Effector CD8-positive, alpha-beta T cell (primary cell): ENCODE data around the gene TMEM131.

Experiments used
- DNase-seq: peaks from one replicate; lab custom pipeline; 2025; lab: John Stamatoyannopoulos, UW

The TMEM131 gene

DNA sequence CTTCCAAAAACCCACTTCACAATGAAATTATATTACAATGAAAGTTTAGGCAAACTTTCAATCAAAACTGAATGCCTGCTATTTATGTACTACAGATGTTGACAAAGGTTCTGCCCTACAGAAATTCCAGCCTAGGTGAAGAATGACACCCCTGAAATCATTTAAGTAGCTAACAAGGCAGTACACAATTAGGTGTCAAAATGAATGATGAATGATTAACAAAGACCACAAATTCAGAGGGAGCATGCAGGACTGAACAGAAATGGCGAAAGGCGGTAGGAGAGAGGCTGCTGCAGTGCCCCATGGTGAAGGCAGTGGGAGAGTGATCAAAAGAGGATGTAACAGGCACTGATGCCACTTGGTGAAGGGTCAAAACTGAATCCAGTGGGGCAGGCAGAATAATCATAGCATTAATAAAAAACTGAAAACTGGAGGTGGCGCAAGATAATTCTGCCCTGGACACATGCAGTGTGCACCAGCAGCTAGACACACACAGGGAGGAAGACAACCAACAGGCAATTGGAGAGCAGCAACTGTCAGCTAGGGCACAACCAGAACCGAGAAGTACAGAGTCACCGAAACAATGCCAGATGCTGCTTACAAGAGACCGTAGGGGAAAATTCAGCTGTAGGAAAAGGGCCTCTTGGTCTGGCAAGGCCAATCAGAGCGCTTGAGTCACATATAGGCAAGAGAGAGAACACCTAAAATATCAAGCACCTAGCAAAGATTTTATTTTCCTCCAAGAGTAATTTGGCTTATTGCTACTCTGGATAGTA is 4.5 kb downstream of the TMEM131 start:
- DNase-seq = no peak

GRCh38 chr2:97988722-97989121 is 7.0 kb downstream of the TMEM131 start:
- no peak for DNase-seq

GRCh38 chr2:97985998-97986397 is 9.8 kb downstream of the TMEM131 start:
- no peak for DNase-seq

GRCh38 chr2:97983698-97984097 is 12.1 kb downstream of the TMEM131 start:
- no peak for DNase-seq

DNA sequence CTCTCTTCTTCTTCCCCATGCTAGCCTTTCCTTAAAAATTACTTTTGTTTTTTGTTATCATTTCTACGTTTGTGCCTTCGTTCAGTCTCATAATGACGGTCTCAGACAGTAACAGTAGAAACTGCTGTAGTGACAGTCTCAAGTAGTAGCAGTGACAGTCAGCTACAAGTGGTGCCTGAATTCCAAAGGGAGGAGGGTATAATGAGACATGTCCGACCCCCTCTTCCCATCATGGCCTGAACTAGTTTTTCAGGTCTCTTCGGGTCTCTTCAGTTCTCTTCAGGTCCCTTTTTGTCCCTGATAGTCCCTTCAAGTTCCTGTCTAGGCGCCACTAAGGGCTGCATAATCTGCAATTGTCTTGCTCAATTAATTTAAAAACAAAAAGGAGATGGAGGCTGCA is 12.6 kb downstream of the TMEM131 start:
- DNase-seq = no peak

- DNase-seq = no peak
Observed at GRCh38 chr2:97982621-97983020, 13.1 kb downstream of the TMEM131 start.

DNA sequence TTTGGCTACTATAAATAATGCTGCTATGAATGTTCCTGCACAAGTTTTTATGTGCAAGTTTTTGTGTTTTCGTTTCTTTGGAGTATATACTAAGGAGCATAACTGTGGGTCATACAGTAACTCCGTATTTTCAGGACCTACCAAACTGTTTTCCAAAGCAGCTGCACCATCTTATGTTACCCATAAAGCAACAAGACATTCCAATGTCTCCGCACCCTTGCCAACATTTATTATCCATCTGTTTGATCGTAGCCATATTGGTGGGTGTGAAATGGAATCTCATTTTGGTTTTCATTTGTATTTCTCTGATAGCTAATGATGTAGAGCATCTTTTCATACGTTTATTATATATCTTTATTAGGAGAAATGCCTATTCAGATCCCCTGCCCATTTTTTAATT is 13.8 kb downstream of the TMEM131 start:
- no peak for DNase-seq

DNA sequence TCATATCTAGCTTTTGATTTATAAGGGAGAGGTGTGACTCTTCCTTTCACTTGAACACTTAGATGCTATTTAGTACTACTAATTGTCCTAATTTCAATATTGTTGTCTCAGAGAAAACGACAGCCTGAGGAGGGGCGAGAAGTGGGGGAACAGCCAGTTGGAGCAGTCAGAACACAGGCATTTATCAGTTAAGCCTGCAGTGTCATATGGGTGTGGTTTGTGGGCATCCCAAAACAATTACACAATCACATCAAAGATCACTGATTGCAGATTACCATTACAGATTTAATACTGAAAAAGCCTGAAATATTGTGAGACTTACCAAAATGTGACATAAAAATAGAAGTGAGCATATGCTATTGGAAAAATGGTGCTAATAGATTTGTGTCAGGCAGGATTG is 15.8 kb downstream of the TMEM131 start:
- DNase-seq = no peak

GRCh38 chr2:97974471-97974870 is 21.3 kb downstream of the TMEM131 start:
- no peak for DNase-seq

- DNase-seq = no peak
Observed at GRCh38 chr2:97970293-97971060, 25.3 kb downstream of the TMEM131 start.

DNA sequence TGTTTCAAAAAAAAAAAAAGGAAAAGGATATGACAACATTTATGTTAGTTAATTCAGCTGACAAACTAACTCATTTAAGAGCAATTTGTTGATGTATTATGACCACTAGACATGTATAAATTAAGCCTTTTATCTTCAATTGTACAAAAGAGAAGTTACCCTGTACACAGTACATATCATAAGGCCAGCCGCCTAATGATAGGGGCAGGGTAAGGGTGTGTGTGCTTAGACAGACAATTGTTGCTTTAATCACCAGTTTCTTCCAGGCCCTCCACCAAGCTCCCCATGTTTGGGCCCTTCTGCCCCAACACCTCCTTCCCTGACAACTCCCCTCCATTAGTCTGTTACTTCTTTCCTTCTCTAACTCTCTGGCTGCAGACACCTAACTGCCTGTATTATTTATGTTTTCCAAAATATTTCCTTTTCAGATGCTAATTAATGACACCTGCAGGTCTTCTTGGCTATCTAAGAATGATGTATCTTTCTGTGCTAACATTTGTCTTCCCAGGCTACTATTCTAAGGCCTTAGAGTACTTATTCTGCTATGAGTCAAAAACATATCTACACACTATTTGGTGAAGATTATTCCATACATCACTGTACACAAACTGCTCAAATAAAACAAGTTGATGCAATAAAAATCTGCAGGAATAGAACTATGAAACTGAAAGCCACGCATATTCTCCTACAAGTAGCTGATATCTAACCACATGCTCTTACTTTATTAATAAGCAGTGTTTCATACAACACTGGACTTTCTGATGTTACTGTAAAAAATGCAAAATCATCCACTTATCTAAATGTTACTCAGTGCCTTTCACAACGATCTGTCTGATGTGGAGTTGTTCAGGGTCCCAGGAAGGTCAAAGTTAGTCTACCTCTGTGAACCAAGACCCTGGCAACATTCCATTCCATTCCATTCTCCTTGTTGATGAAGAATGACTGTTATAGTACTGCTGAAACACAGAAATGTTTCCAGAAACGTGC is 26.4 kb downstream of the TMEM131 start:
- DNase-seq = no peak

DNA sequence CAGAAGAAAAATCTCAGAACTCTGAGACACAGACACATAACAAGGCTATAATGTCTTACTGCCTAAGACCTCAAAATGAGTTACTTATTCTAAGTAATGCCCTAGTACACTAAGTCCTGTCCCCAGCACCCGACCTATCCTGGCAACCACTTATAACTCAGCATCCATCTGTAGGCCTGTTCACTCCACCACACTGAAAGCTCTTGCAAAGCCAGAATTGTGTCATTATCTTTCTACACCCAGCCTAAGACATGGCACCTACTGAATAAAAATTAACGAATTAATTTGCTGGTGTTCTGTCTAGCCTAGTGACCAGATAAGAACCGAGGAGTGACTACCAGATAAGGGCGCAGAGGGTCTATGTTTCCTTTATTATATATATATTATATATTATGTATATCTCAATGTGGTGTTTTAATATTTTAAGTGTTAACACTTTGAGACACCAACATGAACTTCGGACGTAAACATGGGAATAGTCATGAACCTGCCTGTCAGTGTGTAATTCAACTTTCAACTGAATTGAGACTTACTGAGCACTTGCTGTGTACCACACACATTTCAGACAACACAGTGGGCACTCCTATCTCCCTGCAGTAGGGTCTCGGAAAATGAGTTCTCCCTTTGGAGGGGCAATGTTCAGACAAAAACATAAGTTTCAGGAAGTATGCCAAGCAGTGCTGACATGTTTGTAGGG is 27.7 kb downstream of the TMEM131 start:
- DNase-seq = no peak

- no peak for DNase-seq
Observed at GRCh38 chr2:97967216-97967592, 28.5 kb downstream of the TMEM131 start.

DNA sequence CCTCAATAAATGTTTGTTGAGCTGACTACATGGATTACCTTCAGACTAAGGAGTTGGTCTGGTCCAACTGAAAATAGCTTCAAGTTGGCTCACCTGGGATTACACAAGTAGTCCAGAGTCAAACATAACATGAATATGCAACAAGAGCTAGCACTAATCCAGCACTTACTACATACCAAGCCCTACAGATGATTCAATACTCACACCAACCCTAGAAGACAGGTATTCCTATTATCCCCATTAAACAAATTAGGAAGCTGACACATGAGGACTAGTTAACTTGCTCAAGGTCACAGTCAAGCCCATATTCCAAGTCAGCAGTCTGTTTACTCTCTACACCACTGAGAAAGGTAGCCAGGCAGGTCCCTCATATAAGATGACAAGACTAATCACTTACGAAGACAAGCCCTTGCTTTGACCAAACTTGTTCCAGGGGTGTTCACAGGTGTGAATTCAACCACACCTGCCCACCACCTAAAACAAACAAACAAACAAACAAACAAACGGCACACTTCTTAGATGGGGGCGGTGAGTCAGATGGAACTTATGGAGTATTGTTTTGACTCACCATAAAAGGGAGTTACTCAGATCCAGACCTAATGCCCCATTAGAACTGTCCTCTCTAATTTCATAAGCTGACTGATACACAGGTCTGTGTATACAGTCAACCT is 29.1 kb downstream of the TMEM131 start:
- no peak for DNase-seq

- no peak for DNase-seq
Observed at GRCh38 chr2:97965116-97965515, 30.6 kb downstream of the TMEM131 start.

DNA sequence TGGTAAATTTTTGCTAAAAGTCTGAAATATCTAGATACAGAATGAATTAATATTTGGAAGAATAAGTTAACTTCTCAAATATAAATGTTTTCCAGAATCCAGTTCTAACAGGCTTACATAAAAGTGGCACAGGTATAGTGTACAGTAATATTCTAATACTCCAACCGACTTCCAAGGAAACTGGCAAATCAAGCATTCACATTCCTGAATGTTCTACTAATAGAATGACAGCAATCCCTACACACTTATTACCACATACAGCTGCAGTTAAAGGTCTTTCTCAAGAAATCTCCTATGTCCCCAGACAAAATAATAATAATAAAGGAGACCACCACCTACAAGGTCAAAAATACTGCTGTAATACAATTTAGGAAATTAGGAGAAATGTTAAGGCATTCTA is 31.9 kb downstream of the TMEM131 start:
- no peak for DNase-seq

DNA sequence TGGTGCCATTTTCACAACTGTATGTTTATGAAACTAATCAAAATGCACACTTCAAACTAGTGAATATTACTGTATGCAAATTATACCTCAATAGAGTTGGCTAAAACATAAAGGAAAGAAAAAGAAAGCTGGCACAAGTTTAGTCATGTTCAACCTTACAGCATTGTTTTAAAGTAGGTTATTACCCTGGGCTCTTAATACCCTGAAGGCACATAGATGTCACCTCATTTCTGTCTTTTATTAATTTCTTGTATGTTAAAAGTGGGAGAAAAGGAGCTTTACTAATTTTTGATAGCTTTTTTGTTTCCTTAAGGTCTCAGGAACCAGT is 32.7 kb downstream of the TMEM131 start:
- DNase-seq = no peak

GRCh38 chr2:97961534-97961933 is 34.2 kb downstream of the TMEM131 start:
- DNase-seq = no peak

- DNase-seq = no peak
Observed at GRCh38 chr2:97958184-97958583, 37.6 kb downstream of the TMEM131 start.

DNA sequence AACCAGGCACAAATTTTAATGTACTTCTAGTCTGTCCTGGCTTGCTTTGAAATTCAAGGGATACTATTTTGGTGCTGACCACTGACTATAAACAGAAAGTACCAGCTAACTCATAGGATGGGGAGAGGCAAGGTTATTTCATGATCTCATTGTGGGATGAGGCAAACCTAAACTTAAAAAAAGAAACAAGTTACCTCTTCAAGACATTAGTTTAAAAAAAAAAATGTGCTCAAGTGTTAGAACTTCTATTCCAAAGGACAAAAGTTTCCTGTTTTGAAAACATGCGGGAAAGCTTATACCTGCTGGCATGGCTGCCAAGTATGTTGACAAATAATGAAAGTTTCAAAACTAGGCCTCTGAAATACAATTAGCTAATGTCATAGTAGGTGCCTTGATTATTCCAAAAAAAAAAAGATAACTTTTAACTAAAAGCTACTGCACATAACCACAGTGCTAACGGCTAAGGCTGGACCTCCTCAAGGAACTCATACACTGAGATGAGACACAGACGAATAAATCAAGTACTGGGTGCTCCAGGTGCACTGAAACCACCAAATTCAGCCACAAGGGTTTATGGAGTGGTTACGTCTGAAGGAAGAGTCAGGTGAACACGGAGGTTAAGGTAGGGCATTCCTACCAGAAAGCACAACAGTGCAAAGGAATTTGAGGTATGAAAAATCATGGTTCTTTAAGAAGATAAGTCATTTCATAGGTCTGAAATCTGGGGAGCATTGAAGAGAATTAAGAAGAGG is 38.1 kb downstream of the TMEM131 start:
- DNase-seq = no peak
